ENCODE data around the gene ARCN1. TPM values are rescaled to one million over a fixed set of nuclear protein-coding genes. Genes with fewer than 3 reads are reported as not detected.

Gene ARCN1
- total RNA-seq, 1 donor from 2014 or later = 201 TPM

- H3K9me3 Mint-ChIP-seq (ENCODE audit: unreplicated experiment) = no peaks in the 10 kb centered on the region
- no peaks in the 10 kb centered on the region for H3K27me3 Mint-ChIP-seq (ENCODE audit: unreplicated experiment)
- no peak overlapping the region for H3K27ac Mint-ChIP-seq (ENCODE audit: unreplicated experiment)
- H3K4me1 Mint-ChIP-seq (ENCODE audit: unreplicated experiment) = peaks cover 20% of the 10 kb centered on the region
- H3K36me3 Mint-ChIP-seq (ENCODE audit: unreplicated experiment) = peaks cover 43% of the 10 kb centered on the region
- DNase-seq (ENCODE audit: extremely low spot score, unreplicated experiment) = no peak
- TF ChIP-seq CTCF (IDR thresholded peaks at IDR 0.05) = no peak
- H3K4me3 Mint-ChIP-seq (ENCODE audit: unreplicated experiment) = no peak overlapping the region
These were observed 55.4 kb downstream of the ARCN1 start for GRCh38 chr11:118627566-118627965.

GRCh38 chr11:118628031-118628430, 55.8 kb downstream of the ARCN1 start:
- peaks cover 15% of the 10 kb centered on the region for H3K4me1 Mint-ChIP-seq (ENCODE audit: unreplicated experiment)
- no peak for TF ChIP-seq CTCF (IDR thresholded peaks at IDR 0.05)
- no peaks in the 10 kb centered on the region for H3K9me3 Mint-ChIP-seq (ENCODE audit: unreplicated experiment)
- no peak for DNase-seq (ENCODE audit: extremely low spot score, unreplicated experiment)
- no peak overlapping the region for H3K4me3 Mint-ChIP-seq (ENCODE audit: unreplicated experiment)
- H3K27ac Mint-ChIP-seq (ENCODE audit: unreplicated experiment) = no peak overlapping the region
- no peaks in the 10 kb centered on the region for H3K27me3 Mint-ChIP-seq (ENCODE audit: unreplicated experiment)
- H3K36me3 Mint-ChIP-seq (ENCODE audit: unreplicated experiment) = peaks cover 47% of the 10 kb centered on the region

- DNase-seq (ENCODE audit: extremely low spot score, unreplicated experiment) = no peak
- no peak for TF ChIP-seq CTCF (IDR thresholded peaks at IDR 0.05)
- Mint-ChIP-seq H3K27ac (ENCODE audit: unreplicated experiment) (no peak overlapping the region), H3K27me3 (ENCODE audit: unreplicated experiment) (no peaks in the 10 kb centered on the region), H3K4me3 (ENCODE audit: unreplicated experiment) (no peak overlapping the region), H3K36me3 (ENCODE audit: unreplicated experiment) (peaks cover 51% of the 10 kb centered on the region), H3K4me1 (ENCODE audit: unreplicated experiment) (peaks cover 11% of the 10 kb centered on the region), H3K9me3 (ENCODE audit: unreplicated experiment) (no peaks in the 10 kb centered on the region)
These were observed 56.2 kb downstream of the ARCN1 start for GRCh38 chr11:118628432-118628831.

- H3K9me3 Mint-ChIP-seq (ENCODE audit: unreplicated experiment) = no peaks in the 10 kb centered on the region
- no peaks in the 10 kb centered on the region for H3K27me3 Mint-ChIP-seq (ENCODE audit: unreplicated experiment)
- TF ChIP-seq CTCF (IDR thresholded peaks at IDR 0.05) = no peak
- no peak for DNase-seq (ENCODE audit: extremely low spot score, unreplicated experiment)
- H3K36me3 Mint-ChIP-seq (ENCODE audit: unreplicated experiment) = peaks cover 52% of the 10 kb centered on the region
- H3K4me3 Mint-ChIP-seq (ENCODE audit: unreplicated experiment) = no peak overlapping the region
- H3K27ac Mint-ChIP-seq (ENCODE audit: unreplicated experiment) = no peak overlapping the region
- peaks cover 9% of the 10 kb centered on the region for H3K4me1 Mint-ChIP-seq (ENCODE audit: unreplicated experiment)
These were observed 56.8 kb downstream of the ARCN1 start for GRCh38 chr11:118628861-118629549.

DNA sequence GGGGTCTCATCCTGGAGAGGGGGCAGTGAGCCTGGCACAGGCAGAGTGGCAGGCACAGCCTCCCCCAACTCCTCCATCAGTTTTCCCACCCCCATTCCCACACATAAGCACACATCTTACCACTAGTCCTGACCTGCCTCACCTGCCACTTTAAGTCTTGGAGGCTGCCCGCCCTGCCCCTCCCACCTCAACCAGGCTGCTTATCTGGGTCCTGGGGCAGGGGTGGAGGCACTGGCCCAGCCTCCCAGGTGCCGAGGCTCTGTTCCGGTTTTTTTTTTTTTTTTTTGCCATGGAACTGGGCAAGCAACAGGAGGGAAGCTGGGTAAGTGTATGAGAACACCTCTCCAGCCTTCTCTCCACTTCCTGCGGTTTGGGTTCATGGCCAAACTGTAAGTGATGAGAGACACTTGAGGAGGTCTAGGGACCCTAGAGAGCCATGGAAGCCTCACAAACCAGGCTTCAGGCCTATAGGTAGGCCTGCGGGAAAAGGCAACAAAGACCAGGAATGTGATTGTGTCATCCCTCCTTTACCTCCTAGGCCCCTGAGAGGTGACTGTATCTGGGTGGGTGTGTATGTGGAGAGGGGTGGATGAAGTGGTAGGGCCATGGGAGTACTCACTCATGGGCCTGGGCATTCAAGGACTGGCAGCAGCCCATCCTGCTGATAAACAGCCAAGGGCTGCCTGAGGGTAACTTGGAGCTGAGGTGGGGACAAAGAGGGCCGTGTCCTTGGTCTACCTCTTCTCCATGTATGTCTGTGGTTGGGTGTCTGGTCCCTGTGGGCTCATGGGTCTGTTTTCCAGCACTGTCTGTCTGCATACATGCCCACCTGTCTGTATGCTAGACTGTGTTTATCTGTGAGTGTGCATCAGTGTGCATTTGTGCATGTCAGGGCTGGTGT, 57.8 kb downstream of the ARCN1 start:
- Mint-ChIP-seq H3K27me3 (ENCODE audit: unreplicated experiment) (no peaks in the 10 kb centered on the region), H3K4me3 (ENCODE audit: unreplicated experiment) (no peak overlapping the region), H3K4me1 (ENCODE audit: unreplicated experiment) (peaks cover 7% of the 10 kb centered on the region), H3K36me3 (ENCODE audit: unreplicated experiment) (peaks cover 52% of the 10 kb centered on the region), H3K27ac (ENCODE audit: unreplicated experiment) (peak overlapping the region; percentile 28), H3K9me3 (ENCODE audit: unreplicated experiment) (no peaks in the 10 kb centered on the region)
- no peak for DNase-seq (ENCODE audit: extremely low spot score, unreplicated experiment)
- TF ChIP-seq CTCF (IDR thresholded peaks at IDR 0.05) = no peak
